HG03342 (cell line): ENCODE results near the gene CFAP206.
A peak's percentile ranks its signal among the peaks of the same experiment; 100 is the strongest.
"Not testable (repeated sequence)": the region's sequence is repeated elsewhere in the genome, so short reads cannot be mapped to it uniquely, and the experiment has no call there.

Experiments used
- ATAC-seq: cut with Tn5 transposase; IDR thresholded peaks from one replicate; pipeline ENCODE4 v1.9.1; 2021; ENCODE audit warnings: mild to moderate bottlenecking, moderate library complexity; ENCODE audit not compliant: unreplicated experiment

Gene CFAP206

GRCh38 chr6:87420360-87420759 is 12.6 kb downstream of the CFAP206 start:
- no peak for ATAC-seq

DNA sequence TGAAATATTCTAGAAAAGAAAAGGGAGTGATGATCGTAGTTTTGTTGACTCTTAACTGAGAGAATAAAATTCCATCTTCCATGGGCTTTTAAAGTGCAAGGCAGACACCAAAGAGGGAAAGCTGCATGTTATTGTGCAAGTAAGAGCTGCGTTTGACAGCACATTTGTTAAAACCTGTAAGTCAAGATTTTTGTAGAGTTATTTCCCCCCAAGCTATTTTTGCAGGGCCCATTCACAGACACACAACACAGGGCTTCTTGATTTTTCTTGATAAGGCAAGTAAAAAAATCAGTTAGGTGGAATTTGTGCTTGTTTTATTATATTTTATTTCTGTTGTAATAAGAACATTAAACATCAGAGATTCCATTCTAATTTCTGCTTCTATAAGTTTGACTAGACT is 13.8 kb downstream of the CFAP206 start:
- no peak for ATAC-seq

GRCh38 chr6:87426789-87427188 is 19.0 kb downstream of the CFAP206 start:
- no peak for ATAC-seq

DNA sequence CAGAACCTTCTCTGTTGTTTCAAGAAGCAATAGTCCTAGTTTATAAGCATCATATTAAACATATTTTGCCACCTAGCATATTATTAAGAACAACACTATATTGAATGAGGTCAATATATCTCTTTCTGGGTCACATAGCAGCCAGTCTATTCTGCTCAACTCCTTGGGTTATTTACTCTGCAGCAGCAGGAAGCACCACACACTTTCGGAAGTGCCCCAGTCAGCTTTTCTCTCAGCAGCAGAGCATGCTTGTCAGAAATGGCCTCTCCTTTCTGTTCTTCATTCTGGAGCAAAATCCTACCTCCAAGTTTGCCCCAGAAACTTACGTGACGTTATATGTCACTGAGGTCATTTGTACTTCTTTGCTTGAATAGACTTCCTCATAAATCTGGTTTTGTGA is 22.7 kb downstream of the CFAP206 start:
- no peak for ATAC-seq

DNA sequence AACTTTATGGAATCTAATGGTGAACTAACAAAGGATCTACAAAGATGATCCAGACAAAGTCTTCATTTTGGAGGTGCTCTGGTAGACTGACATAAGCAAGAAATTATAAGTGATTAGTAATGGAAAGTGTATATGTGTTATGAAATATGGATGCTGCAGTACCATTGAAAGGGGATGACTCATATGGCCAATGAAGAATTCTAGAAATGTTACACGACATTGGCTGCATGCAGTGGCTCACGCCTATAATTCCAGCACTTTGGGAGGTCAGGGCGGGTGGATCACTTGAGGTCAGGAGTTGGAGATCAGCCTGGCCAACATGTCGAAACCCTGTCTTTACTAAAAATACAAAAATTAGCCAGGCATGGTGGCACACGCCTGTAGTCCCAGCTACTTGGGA is 23.5 kb downstream of the CFAP206 start:
- ATAC-seq: no peak

DNA sequence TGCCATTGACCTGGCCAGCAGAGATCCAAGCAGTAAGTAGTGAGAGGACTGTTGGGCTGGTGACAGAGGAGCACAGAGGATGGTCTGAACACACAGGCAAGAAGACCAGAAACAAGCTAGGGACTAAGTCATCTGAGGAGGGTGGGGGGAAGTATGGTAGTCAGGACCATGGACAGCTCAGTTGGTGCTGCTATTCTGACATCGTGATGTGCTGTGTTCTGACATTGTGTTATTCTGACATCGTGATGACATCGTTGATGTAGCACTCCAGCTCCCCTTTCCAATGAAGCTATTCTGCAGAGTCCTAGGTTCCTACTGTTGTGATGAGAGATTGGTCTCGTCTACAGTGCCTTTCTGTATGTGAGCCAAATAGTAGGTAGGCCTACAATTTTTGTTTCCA is 28.7 kb downstream of the CFAP206 start:
- no peak for ATAC-seq

- ATAC-seq: no peak
These were observed 33.9 kb downstream of the CFAP206 start for GRCh38 chr6:87441711-87442110.

- no peak for ATAC-seq
These were observed 36.6 kb downstream of the CFAP206 start for GRCh38 chr6:87444362-87444761.

DNA sequence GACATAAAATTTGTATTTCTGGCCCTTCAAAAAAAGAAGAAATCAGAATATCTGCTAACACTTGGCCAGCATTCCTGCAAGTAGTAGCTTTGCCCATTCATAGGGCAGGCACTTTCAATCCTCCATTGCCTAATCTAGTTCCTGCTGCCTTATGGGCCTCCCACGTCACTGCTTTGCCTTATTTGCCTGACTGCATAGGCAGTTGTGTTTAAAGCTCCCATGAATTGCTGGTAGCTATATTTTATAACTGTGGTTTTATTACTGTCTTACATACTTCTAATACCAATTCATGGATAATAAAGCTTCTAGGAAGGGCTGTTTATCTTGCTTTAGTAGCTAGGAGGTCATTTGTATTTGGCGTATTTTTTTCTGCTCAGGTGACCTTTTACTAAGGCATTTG is 57.3 kb downstream of the CFAP206 start:
- no peak for ATAC-seq

- ATAC-seq: peak; percentile 93
These were observed 65.0 kb downstream of the CFAP206 start, which contains the start of gene SLC35A1 for GRCh38 chr6:87472525-87473418. TSS of gene SLC35A1 (plus strand) at chr6:87472974. CDS start at chr6:87473004, 30 bp downstream.

DNA sequence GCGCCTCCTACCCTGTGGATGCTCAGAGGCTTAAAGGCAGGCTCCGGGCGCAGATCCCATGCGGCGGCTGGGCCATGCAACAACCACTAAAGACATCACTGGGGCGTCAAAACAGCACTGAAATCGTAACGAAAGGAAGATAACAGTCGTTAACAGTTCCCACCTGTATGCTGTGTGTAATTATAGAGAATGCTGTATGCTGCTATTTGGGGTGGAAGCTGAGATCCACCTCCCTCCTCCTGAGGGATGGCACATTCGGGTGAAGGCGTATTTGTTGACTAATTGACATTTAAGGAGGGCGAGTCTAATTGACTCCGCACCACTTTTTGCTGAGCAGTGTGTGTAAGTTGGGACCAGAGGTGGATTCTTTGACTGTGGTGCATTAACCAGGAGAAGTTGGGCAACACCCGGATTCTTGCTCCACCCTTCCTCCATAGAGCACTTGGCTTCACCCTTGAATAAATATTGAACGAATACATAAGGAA is 65.7 kb downstream of the CFAP206 start:
- ATAC-seq: peak; percentile 68

GRCh38 chr6:87481931-87482330 is 74.2 kb downstream of the CFAP206 start:
- no peak for ATAC-seq

DNA sequence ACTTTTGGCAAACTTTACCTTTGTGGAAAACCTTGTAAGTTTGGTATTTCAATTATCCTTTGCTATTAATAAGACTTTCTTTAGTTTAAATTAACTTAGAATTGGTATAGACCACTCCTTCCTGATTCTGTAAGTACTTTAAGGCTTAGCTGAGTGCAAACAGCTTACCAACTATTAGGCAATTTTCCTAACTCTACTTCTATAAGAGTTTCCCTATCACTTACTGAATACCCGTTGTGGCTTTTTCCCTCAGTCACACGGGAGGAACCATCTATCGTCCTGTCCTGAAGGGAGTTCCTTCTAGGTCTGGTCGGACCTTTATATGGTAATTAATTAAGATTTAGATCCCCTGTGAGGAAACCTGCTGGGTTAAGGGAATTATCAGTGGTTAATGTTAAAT is 74.6 kb downstream of the CFAP206 start:
- no peak for ATAC-seq

DNA sequence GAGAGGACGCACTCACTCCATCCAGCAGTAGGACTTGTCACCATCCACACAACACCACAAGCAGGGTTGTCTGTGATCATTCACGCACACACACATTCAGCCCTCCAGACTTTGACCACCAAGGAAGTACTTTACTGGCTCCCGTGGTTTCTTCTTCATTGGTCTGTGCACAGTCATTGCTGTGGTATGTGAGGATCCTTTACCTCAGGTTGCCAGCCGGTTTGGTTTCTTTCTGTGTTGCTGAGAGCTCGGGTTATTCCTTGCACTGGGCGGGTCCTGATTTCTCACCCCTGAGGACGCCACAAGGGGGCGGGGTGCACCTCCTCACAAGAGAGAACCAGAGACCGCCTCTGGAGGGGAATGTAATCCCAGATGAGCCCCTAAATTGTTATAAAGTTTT is 76.2 kb downstream of the CFAP206 start:
- no peak for ATAC-seq

GRCh38 chr6:87484491-87484890 is 76.7 kb downstream of the CFAP206 start:
- no peak for ATAC-seq

- no peak for ATAC-seq
These were observed 79.8 kb downstream of the CFAP206 start for GRCh38 chr6:87487555-87487954.

GRCh38 chr6:87489326-87489725 is 81.6 kb downstream of the CFAP206 start:
- not testable (repeated sequence) for ATAC-seq

GRCh38 chr6:87494761-87495422 is 87.1 kb downstream of the CFAP206 start:
- ATAC-seq: peak; percentile 85

DNA sequence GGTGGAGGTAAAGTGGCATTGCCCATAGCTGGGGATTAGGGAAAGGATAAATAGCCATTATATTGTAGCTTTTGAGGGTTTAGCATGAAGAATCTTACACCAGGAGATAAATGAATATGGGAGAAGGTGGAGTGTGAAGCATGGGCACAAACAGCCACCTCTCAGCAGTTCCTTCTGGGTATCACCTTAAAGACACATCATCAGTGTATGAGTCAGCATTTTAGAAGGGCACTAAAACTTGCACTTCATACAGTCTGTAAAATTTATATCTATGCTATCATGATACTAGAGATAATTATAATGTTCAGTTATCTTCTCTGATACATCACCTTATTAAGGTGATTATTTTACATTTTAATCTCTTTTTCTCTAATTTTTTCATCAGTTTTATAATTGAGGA is 90.3 kb downstream of the CFAP206 start:
- no peak for ATAC-seq

DNA sequence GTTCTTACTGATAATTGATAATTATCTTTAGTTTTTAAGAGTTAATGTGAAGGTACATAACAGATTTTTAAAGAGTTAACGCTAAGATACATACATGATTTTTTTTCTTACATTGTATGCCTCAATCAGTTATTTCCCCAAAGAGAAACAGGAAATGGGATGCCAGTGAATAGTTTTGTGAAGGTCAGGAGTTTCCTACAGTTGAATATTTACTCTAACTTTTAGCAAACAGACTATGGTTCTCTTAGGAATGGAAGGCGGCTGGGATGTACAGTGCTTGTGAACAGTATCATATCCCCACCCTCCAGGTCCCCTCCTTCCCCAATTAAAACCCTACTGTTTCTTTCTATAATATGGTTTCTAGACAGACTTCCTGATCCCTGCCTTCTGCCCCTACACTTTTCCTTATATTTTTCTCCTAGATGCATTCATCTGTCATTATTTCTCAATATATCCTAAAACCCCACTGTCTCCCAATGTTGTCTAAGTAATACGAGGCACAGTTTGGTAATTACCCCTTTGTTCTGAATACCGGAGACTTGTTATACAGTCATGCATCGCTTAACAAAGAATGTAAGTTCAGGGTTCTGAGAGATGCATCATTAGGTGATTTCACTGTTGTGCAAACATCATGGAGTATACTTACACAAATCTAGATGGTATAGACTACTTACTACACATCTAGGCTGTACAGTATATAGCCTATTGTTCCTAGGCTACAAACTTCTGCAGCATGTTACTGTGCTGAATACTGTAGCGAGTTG is 94.2 kb downstream of the CFAP206 start:
- ATAC-seq: no peak

DNA sequence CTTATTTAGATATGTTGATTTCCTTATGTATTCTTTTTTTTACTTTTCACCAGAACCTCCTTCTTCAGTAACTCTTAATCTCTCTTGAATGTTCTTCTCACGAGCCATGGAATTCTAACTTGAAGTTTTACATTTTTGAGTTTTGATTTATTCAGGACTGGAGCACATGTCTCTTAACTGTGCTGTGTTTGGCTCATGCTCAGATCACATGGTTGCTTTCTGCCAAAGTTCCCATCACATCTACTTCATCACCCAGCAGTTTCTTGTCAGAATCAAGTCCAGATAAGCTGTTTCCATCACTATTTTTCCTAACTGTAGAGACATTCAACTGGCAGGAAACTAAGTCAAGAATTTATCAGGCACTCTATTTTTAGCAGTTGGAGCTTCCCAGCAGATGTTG is 96.7 kb downstream of the CFAP206 start:
- no peak for ATAC-seq
